H1 (cell line): ENCODE data around the gene PCNA.

Experiments
- BRCA1 ChIP-seq: IDR thresholded peaks from 2 replicates; pipeline ENCODE4 v1.6.1; 2012; ENCODE audit warnings: low read depth, low read length, improper control_type of control experiment
- CTCF ChIP-seq, 3 experiments: IDR thresholded peaks; 1 replicate in 2 of 3; 2 replicates in 1 of 3; pipeline versions ENCODE4 v1.5.1 to v1.6.1; 2011; ENCODE audit warnings: low read length in 3 of 3, mild to moderate bottlenecking in 3 of 3, inconsistent platforms in 2 of 3, low read depth in 1 of 3, moderate library complexity in 1 of 3; ENCODE audit not compliant: insufficient read depth in 1 of 3; ENCODE audit errors: control extremely low read depth in 1 of 3
- NANOG ChIP-seq: IDR thresholded peaks from 2 replicates; pipeline ENCODE4 v1.6.1; 2011; ENCODE audit warnings: low read length, low read depth, mild to moderate bottlenecking, inconsistent platforms; ENCODE audit not compliant: insufficient read depth, poor library complexity, severe bottlenecking
- POLR2A ChIP-seq, 2 experiments: IDR thresholded peaks; 1 replicate in 1 of 2; 2 replicates in 1 of 2; pipeline ENCODE4 v1.6.1; 2011; ENCODE audit warnings: low read depth in 2 of 2, low read length in 2 of 2, mild to moderate bottlenecking in 2 of 2; ENCODE audit errors: control extremely low read depth in 1 of 2
- TAF1 ChIP-seq: IDR thresholded peaks from 2 replicates; pipeline ENCODE4 v1.6.1; 2011; ENCODE audit warnings: mild to moderate bottlenecking, low read depth, low read length

- TF ChIP-seq NANOG (no peak), TAF1 (no peak), POLR2A (IDR thresholded peaks at IDR 0.05; ENCODE audit: control extremely low read depth in 1 of 2, low read depth in 2 of 2, low read length in 2 of 2) (no peak), CTCF (IDR thresholded peaks at IDR 0.05; ENCODE audit: control extremely low read depth in 1 of 3, insufficient read depth in 1 of 3, low read depth in 1 of 3, low read length in 3 of 3) (no peak), BRCA1 (no peak)
Observed at GRCh38 chr20:5164645-5165625, 45.2 kb upstream of the PCNA start.
